ENCODE data around the gene CD4. TPM values are rescaled to one million over a fixed set of nuclear protein-coding genes. Genes with fewer than 3 reads are reported as not detected.
"Not testable (repeated sequence)": the region's sequence is repeated elsewhere in the genome, so short reads cannot be mapped to it uniquely, and the experiment has no call there.

Gene CD4
- total RNA-seq, 6 donors from 2014 or later, result 10.5 to 86.6 (median 35.6) TPM

DNA sequence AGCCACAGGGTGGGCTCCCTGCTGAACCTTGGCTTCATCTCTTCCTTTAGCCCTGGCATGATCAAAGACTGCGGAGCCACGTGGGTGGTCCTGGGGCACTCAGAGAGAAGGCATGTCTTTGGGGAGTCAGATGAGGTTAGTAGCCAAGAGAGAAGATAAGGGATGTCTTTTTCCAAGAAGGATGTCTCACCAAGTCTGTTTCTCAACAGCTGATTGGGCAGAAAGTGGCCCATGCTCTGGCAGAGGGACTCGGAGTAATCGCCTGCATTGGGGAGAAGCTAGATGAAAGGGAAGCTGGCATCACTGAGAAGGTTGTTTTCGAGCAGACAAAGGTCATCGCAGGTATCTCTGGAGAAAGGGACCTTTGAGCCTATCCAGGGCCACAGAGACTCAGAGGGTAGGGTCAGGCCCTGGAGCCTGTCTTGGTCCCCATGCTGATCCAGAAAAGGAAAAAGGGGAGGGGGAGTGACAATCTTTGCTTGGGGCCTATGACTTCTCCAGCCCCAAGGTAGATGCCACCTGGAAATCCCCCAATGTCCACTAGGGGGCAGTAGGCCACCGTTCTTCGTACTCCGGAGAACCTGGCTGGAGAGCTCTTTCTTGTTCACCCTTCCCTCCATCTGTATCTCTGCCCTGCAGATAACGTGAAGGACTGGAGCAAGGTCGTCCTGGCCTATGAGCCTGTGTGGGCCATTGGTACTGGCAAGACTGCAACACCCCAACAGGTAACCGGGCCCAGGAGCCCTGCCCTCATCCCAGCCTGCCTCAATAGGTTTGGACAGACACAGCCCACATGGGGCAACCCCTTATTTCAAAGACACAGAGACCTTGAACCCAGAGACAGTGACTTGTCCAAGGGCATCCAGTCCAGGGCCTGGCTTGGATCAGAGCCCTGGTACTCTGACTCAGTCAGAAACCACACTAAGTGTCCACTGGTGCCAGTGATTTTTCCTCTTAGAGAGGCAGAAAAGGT lies 80.0 kb downstream of the CD4 start:
- Histone ChIP-seq H3K4me3 (peak overlapping the region in 3 of 4 donors; percentile 93 to 100 (median 99)), H3K4me1 (peaks cover 46 to 66% (median 52%) of the 10 kb centered on the region in 4 donors), H3K9me3 (no peaks in the 10 kb centered on the region), H3K27me3 (no peaks in the 10 kb centered on the region), H3K36me3 (peaks cover 3 to 41% (median 22%) of the 10 kb centered on the region in 4 donors), H3K27ac (peak overlapping the region in 3 of 4 donors; percentile 95 to 97 (median 97))
- WGBS, 2 donors, result 36 to 48% methylated on average over 9 to 12 of the region's 12 CpGs
- ATAC-seq (ENCODE audit: low FRiP score in 2 of 2) (peak in 1 of 2 donors; percentile 23), DNase-seq (peak in 1 of 2 donors; percentile 80)
- TF ChIP-seq, protein P1, sequence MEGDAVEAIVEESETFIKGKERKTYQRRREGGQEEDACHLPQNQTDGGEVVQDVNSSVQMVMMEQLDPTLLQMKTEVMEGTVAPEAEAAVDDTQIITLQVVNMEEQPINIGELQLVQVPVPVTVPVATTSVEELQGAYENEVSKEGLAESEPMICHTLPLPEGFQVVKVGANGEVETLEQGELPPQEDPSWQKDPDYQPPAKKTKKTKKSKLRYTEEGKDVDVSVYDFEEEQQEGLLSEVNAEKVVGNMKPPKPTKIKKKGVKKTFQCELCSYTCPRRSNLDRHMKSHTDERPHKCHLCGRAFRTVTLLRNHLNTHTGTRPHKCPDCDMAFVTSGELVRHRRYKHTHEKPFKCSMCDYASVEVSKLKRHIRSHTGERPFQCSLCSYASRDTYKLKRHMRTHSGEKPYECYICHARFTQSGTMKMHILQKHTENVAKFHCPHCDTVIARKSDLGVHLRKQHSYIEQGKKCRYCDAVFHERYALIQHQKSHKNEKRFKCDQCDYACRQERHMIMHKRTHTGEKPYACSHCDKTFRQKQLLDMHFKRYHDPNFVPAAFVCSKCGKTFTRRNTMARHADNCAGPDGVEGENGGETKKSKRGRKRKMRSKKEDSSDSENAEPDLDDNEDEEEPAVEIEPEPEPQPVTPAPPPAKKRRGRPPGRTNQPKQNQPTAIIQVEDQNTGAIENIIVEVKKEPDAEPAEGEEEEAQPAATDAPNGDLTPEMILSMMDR (IDR thresholded peaks at IDR 0.05), result peak; percentile 82 to 93 (median 88)
- no peak for TF ChIP-seq EP300 (IDR thresholded peaks at IDR 0.05)

DNA sequence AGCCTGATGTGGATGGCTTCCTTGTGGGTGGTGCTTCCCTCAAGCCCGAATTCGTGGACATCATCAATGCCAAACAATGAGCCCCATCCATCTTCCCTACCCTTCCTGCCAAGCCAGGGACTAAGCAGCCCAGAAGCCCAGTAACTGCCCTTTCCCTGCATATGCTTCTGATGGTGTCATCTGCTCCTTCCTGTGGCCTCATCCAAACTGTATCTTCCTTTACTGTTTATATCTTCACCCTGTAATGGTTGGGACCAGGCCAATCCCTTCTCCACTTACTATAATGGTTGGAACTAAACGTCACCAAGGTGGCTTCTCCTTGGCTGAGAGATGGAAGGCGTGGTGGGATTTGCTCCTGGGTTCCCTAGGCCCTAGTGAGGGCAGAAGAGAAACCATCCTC lies 81.0 kb downstream of the CD4 start:
- 54 to 73% methylated on average over 4 of the region's 4 CpGs for WGBS, 2 donors
- Histone ChIP-seq H3K27ac (peak overlapping the region in 1 of 4 donors; percentile 95), H3K36me3 (peaks cover 3 to 32% (median 15%) of the 10 kb centered on the region in 4 donors), H3K4me1 (peaks cover 49 to 71% (median 55%) of the 10 kb centered on the region in 4 donors)
- H3K27me3 ChIP-seq; ATAC-seq (ENCODE audit: low FRiP score in 2 of 2); H3K4me3 ChIP-seq; DNase-seq; H3K9me3 ChIP-seq: not testable (repeated sequence)

Other genes with a start within 250 kb of the CD4 start
- gene IFFO1, start 233.5 kb upstream of the CD4 start, total RNA-seq, result 100 to 1,000 TPM in 1 of 6 donors, 10 to 100 TPM in 5; 13.3 to 108 (median 32.0) TPM
- gene NOP2, start 221.2 kb upstream of the CD4 start, total RNA-seq, result 10 to 100 TPM; 19.4 to 49.2 (median 36.6) TPM
- 100 to 1,000 TPM; 165 to 267 (median 178) TPM for gene CHD4, start 182.1 kb upstream of the CD4 start, total RNA-seq
- gene LPAR5, start 153.6 kb upstream of the CD4 start, total RNA-seq, result 1 to 10 TPM; 1.3 to 4.4 (median 2.9) TPM
- gene ACRBP, start 142.1 kb upstream of the CD4 start, total RNA-seq, result 10 to 100 TPM in 1 of 6 donors, 1 to 10 TPM in 5; 1.8 to 12.6 (median 5.9) TPM
- 10 to 100 TPM; 24.3 to 79.6 (median 33.8) TPM for gene ING4, start 126.4 kb upstream of the CD4 start, total RNA-seq
- 10 to 100 TPM; 33.4 to 52.8 (median 43.0) TPM for gene ZNF384, start 100.2 kb upstream of the CD4 start, total RNA-seq
- under 1 TPM in 3 of 6 donors, not detected in 3; 0.13 to 0.83 (median 0.39) TPM for gene PIANP, start 88.7 kb upstream of the CD4 start, total RNA-seq
- 10 to 100 TPM; 36.9 to 70.2 (median 63.0) TPM for gene COPS7A, start 65.5 kb upstream of the CD4 start, total RNA-seq
- gene MLF2, start 36.4 kb upstream of the CD4 start, total RNA-seq, result 100 to 1,000 TPM; 136 to 221 (median 144) TPM
- gene PTMS, start 23.2 kb upstream of the CD4 start, total RNA-seq, result 100 to 1,000 TPM; 142 to 463 (median 224) TPM
- gene LAG3, start 17.0 kb upstream of the CD4 start, total RNA-seq, result 1 to 10 TPM in 4 of 6 donors, under 1 TPM in 2; 0.46 to 2.6 (median 1.5) TPM
- 10 to 100 TPM in 5 of 6 donors, 1 to 10 TPM in 1; 8.1 to 47.1 (median 16.5) TPM for gene GPR162, start 32.3 kb downstream of the CD4 start, total RNA-seq
- gene P3H3, start 38.9 kb downstream of the CD4 start, total RNA-seq, result 10 to 100 TPM in 2 of 6 donors, 1 to 10 TPM in 4; 2.7 to 15.7 (median 7.0) TPM
- gene GNB3, start 51.4 kb downstream of the CD4 start, total RNA-seq, result 1 to 10 TPM in 2 of 6 donors, under 1 TPM in 3, not detected in 1; 0.44 to 1.4 (median 0.86) TPM
- 10 to 100 TPM in 1 of 6 donors, 1 to 10 TPM in 3, under 1 TPM in 1, not detected in 1; 0.39 to 10.3 (median 2.8) TPM for gene CDCA3, start 61.8 kb downstream of the CD4 start, total RNA-seq
- 10 to 100 TPM; 22.6 to 77.0 (median 35.6) TPM for gene USP5, start 62.6 kb downstream of the CD4 start, total RNA-seq
- 100 to 1,000 TPM; 137 to 407 (median 309) TPM for gene TPI1, start 78.0 kb downstream of the CD4 start, total RNA-seq
- gene SPSB2, start 83.8 kb downstream of the CD4 start, total RNA-seq, result 10 to 100 TPM; 27.7 to 63.3 (median 35.0) TPM
- 10 to 100 TPM; 12.0 to 83.2 (median 29.1) TPM for gene LRRC23, start 115.3 kb downstream of the CD4 start, total RNA-seq
- 10 to 100 TPM; 33.4 to 44.0 (median 40.7) TPM for gene ENO2, start 125.1 kb downstream of the CD4 start, total RNA-seq
- 100 to 1,000 TPM in 4 of 6 donors, 10 to 100 TPM in 2; 74.7 to 321 (median 133) TPM for gene ATN1, start 138.4 kb downstream of the CD4 start, total RNA-seq
- gene RNU7-1, start 154.3 kb downstream of the CD4 start, total RNA-seq, result not detected
- gene C12orf57, start 154.5 kb downstream of the CD4 start, total RNA-seq, result 100 to 1,000 TPM in 5 of 6 donors, 10 to 100 TPM in 1; 83.8 to 291 (median 179) TPM
- 100 to 1,000 TPM in 4 of 6 donors, 10 to 100 TPM in 2; 56.3 to 215 (median 114) TPM for gene PTPN6, start 161.8 kb downstream of the CD4 start, total RNA-seq
- 100 to 1,000 TPM; 101 to 196 (median 140) TPM for gene PHB2, start 181.1 kb downstream of the CD4 start, total RNA-seq
- gene EMG1, start 181.4 kb downstream of the CD4 start, total RNA-seq, result 10 to 100 TPM; 30.4 to 47.4 (median 38.3) TPM
- 100 to 1,000 TPM in 1 of 6 donors, 10 to 100 TPM in 5; 56.3 to 110 (median 84.1) TPM for gene LPCAT3, start 228.9 kb downstream of the CD4 start, total RNA-seq

All from upper lobe of left lung (tissue), 6 donors.